HepG2 (cell line): Measurements from ENCODE around the gene C21orf58. TPM values are rescaled to one million over a fixed set of nuclear protein-coding genes. Genes with fewer than 3 reads are reported as not detected.

Source experiments
- ADNP ChIP-seq: sonication (generic); formaldehyde crosslinking; IDR thresholded peaks from 2 replicates; pipeline ENCODE4 v1.4.0; 2020; ENCODE audit warnings: missing genetic modification reagents
- ARID2 ChIP-seq: sonication (generic); formaldehyde crosslinking; IDR thresholded peaks from 2 replicates; pipeline ENCODE4 v1.8.1; 2022; ENCODE audit warnings: mild to moderate bottlenecking, missing genetic modification reagents, borderline replicate concordance
- ATF5 ChIP-seq: sonication (generic); formaldehyde crosslinking; IDR thresholded peaks from 2 replicates; pipeline ENCODE4 v1.4.0; 2020; ENCODE audit warnings: mild to moderate bottlenecking, low read depth, missing genetic modification reagents
- CBX2 ChIP-seq, 2 experiments: fragments of 200-600 bp in 1 of 2; sonication (generic); formaldehyde crosslinking in 1 of 2; IDR thresholded peaks; 2 replicates each; pipeline versions ENCODE4 v1.7.0 to v1.8.1; 2018 to 2022; ENCODE audit warnings: low read depth in 2 of 2, low read length in 1 of 2, mild to moderate bottlenecking in 1 of 2, missing genetic modification reagents in 1 of 2
- HNRNPH1 ChIP-seq: fragments of 200-400 bp; formaldehyde crosslinking; optimal IDR thresholded peaks from 2 replicates; pipeline ENCODE3; 2017; ENCODE audit warnings: mild to moderate bottlenecking, low read depth, low read length
- POLR2AphosphoS2 ChIP-seq: IDR thresholded peaks from 2 replicates; pipeline ENCODE4 v1.6.1; 2011; ENCODE audit warnings: low read depth, low read length, improper control_type of control experiment
- SIX1 ChIP-seq: sonication (generic); formaldehyde crosslinking; IDR thresholded peaks from 2 replicates; pipeline ENCODE4 v1.4.0; 2020; ENCODE audit warnings: missing genetic modification reagents, borderline replicate concordance
- ZFY ChIP-seq: sonication (generic); formaldehyde crosslinking; IDR thresholded peaks from 2 replicates; pipeline ENCODE4 v1.4.0; 2020; ENCODE audit warnings: missing genetic modification reagents
- ZKSCAN1 ChIP-seq: fragments of 150-350 bp; IDR thresholded peaks from 2 replicates; pipeline ENCODE4 v1.6.1; 2014; ENCODE audit warnings: low read length
- ZMAT5 ChIP-seq: sonication (generic); formaldehyde crosslinking; IDR thresholded peaks from 2 replicates; pipeline ENCODE4 v1.5.0; 2020; ENCODE audit warnings: mild to moderate bottlenecking, low read depth, missing genetic modification reagents, borderline replicate concordance
- ZNF232 ChIP-seq: sonication (generic); formaldehyde crosslinking; IDR thresholded peaks from 2 replicates; pipeline ENCODE4 v1.4.0; 2020; ENCODE audit warnings: missing genetic modification reagents, borderline replicate concordance
- ZNF331 ChIP-seq: sonication (generic); formaldehyde crosslinking; IDR thresholded peaks from 2 replicates; pipeline ENCODE4 v1.4.0; 2020; ENCODE audit warnings: missing genetic modification reagents
- ZNF34 ChIP-seq: sonication (generic); formaldehyde crosslinking; IDR thresholded peaks from 2 replicates; pipeline ENCODE4 v1.4.0; 2020; ENCODE audit warnings: mild to moderate bottlenecking, missing genetic modification reagents, borderline replicate concordance
- ZNF407 ChIP-seq: sonication (generic); formaldehyde crosslinking; IDR thresholded peaks from one replicate; pipeline ENCODE4 v1.5.1; 2020; ENCODE audit warnings: mild to moderate bottlenecking, missing genetic modification reagents; ENCODE audit errors: not compliant biosample characterization
- ZNF574 ChIP-seq: sonication (generic); formaldehyde crosslinking; IDR thresholded peaks from 2 replicates; pipeline ENCODE4 v1.4.0; 2020; ENCODE audit warnings: missing genetic modification reagents
- ZNF598 ChIP-seq: sonication (generic); formaldehyde crosslinking; IDR thresholded peaks from 2 replicates; pipeline ENCODE4 v1.5.1; 2020; ENCODE audit warnings: mild to moderate bottlenecking, missing genetic modification reagents, borderline replicate concordance
- polyA plus RNA-seq, 8 experiments: library from polyadenylated mRNA; depleted of rRNA in 3 of 8; stranded (reverse) in 7 of 8; unstranded in 1 of 8; fragments of >200 nt; fragmentation: Illumina TruSeq in 4 of 8; extraction: Trizol in 4 of 8; gene quantifications; 2 replicates each; pipeline versions ENCODE4 v1.2.1 to v1.2.3, GENCODE V29; 2011 to 2016; ENCODE audit warnings: low read depth in 4 of 8, missing spikeins in 1 of 8, mixed read lengths in 1 of 8; ENCODE audit not compliant: insufficient read depth in 1 of 8
- total RNA-seq, 5 experiments: library from RNA; depleted of rRNA; stranded (reverse); fragments of >200 nt; fragmentation: Illumina TruSeq; extraction: Trizol; gene quantifications; 2 replicates each; pipeline ENCODE4 v1.2.3, GENCODE V29; 2016; ENCODE audit warnings: low read depth in 1 of 5

Gene C21orf58
- total and polyA plus RNA-seq, 2 of the 13 experiments (the other 11 are each of a cell fraction or from before 2014, with no cell fraction given): 3.5 to 6.8 TPM

- TF ChIP-seq ZNF407 (CRISPR knock-in tag) (peak; percentile 85), ZMAT5 (CRISPR knock-in tag) (no peak), ZNF598 (CRISPR knock-in tag) (no peak), ZKSCAN1 (no peak), HNRNPH1 (no peak), POLR2AphosphoS2 (no peak), ADNP (CRISPR knock-in tag) (no peak), ZFY (peak; percentile 97), SIX1 (0 out of 2 replicates have a peak, but pooled peaks have one; percentile 13), ARID2 (CRISPR knock-in tag) (peak; percentile 50; the same call in 1 of the 2 replicates), ATF5 (no peak), ZNF331 (CRISPR knock-in tag) (no peak; the same call in 1 of the 2 replicates), CBX2 (IDR thresholded peaks at IDR 0.05; ENCODE audit: low read depth, low read length) (no peak), CBX2 (CRISPR knock-in tag; IDR thresholded peaks at IDR 0.05; ENCODE audit: low read depth) (no peak), ZNF232 (CRISPR knock-in tag) (no peak), ZNF574 (CRISPR knock-in tag) (peak; percentile 97), ZNF34 (CRISPR knock-in tag) (no peak)
These were observed 37.7 kb downstream of the C21orf58 start, which contains the start of gene YBEY (continued) for GRCh38 chr21:46285761-46286647.
